Mononuclear cell (primary cell): ENCODE data around the gene PIAS3. TPM values are rescaled to one million over a fixed set of nuclear protein-coding genes. Genes with fewer than 3 reads are reported as not detected.
A peak's percentile ranks its signal among the peaks of the same experiment; 100 is the strongest.

Experiments used
- H3K27me3 ChIP-seq: 2 replicates; pipeline ENCODE4 v1.6.0; 2011; ENCODE audit warnings: low read length, control low read depth; ENCODE audit not compliant: insufficient read depth
- H3K4me1 ChIP-seq: 2 replicates; pipeline ENCODE4 v1.5.1; 2011; ENCODE audit warnings: mild to moderate bottlenecking, low read length, control low read depth; ENCODE audit not compliant: insufficient read depth
- H3K4me3 ChIP-seq: 2 replicates; pipeline ENCODE4 v1.5.1; 2011; ENCODE audit warnings: mild to moderate bottlenecking, low read length, moderate library complexity
- H3K9me3 ChIP-seq: 2 replicates; pipeline ENCODE4 v1.5.1; 2011; ENCODE audit warnings: low read depth, mild to moderate bottlenecking, control low read depth, low read length
- total RNA-seq: library from RNA; depleted of rRNA; stranded (reverse); fragments of >200 nt; gene quantifications from one replicate; pipeline ENCODE4 v1.2.3, GENCODE V29; 2012

The PIAS3 gene
- 8.0 TPM for total RNA-seq

- Histone ChIP-seq H3K9me3 (no peaks in the 10 kb centered on the region), H3K4me3 (peak within 1 kb of the TSS; percentile 88), H3K4me1 (peaks cover 13% of the 10 kb centered on the region), H3K27me3 (no peaks in the 10 kb centered on the region)
Measured at GRCh38 chr1:145858901-145859490, at the start of gene PIAS3. TSS of gene PIAS3 (minus strand) at chr1:145859081. CDS start at chr1:145858990, 91 bp downstream.

- Histone ChIP-seq H3K27me3 (no peaks in the 10 kb centered on the region), H3K9me3 (no peaks in the 10 kb centered on the region), H3K4me3 (no peak overlapping the region), H3K4me1 (no peaks in the 10 kb centered on the region)
Measured at GRCh38 chr1:145908653-145909052, 49.8 kb upstream of the PIAS3 start.

GRCh38 chr1:145906954-145907753, 48.3 kb upstream of the PIAS3 start:
- H3K4me1 ChIP-seq: no peaks in the 10 kb centered on the region
- no peaks in the 10 kb centered on the region for H3K9me3 ChIP-seq
- no peaks in the 10 kb centered on the region for H3K27me3 ChIP-seq
- H3K4me3 ChIP-seq: no peak overlapping the region

- no peaks in the 10 kb centered on the region for H3K27me3 ChIP-seq
- H3K9me3 ChIP-seq: no peaks in the 10 kb centered on the region
- H3K4me1 ChIP-seq: no peaks in the 10 kb centered on the region
- no peak overlapping the region for H3K4me3 ChIP-seq
Measured at GRCh38 chr1:145901312-145902021, 42.6 kb upstream of the PIAS3 start.

- Histone ChIP-seq H3K27me3 (no peaks in the 10 kb centered on the region), H3K4me1 (no peaks in the 10 kb centered on the region), H3K9me3 (no peaks in the 10 kb centered on the region), H3K4me3 (no peak overlapping the region)
Measured at GRCh38 chr1:145898756-145899155, 39.9 kb upstream of the PIAS3 start.

GRCh38 chr1:145897969-145898368, 39.1 kb upstream of the PIAS3 start:
- Histone ChIP-seq H3K4me1 (no peaks in the 10 kb centered on the region), H3K4me3 (no peak overlapping the region), H3K9me3 (no peaks in the 10 kb centered on the region), H3K27me3 (no peaks in the 10 kb centered on the region)

- Histone ChIP-seq H3K9me3 (no peaks in the 10 kb centered on the region), H3K27me3 (no peaks in the 10 kb centered on the region), H3K4me3 (no peak overlapping the region), H3K4me1 (no peaks in the 10 kb centered on the region)
Measured at GRCh38 chr1:145895471-145895870, 36.6 kb upstream of the PIAS3 start.

GRCh38 chr1:145893306-145894055, 34.6 kb upstream of the PIAS3 start:
- H3K4me1 ChIP-seq: no peaks in the 10 kb centered on the region
- no peaks in the 10 kb centered on the region for H3K27me3 ChIP-seq
- no peak overlapping the region for H3K4me3 ChIP-seq
- no peaks in the 10 kb centered on the region for H3K9me3 ChIP-seq

- Histone ChIP-seq H3K27me3 (no peaks in the 10 kb centered on the region), H3K4me1 (no peaks in the 10 kb centered on the region), H3K9me3 (no peaks in the 10 kb centered on the region), H3K4me3 (no peak overlapping the region)
Measured at GRCh38 chr1:145892486-145893087, 33.7 kb upstream of the PIAS3 start.

GRCh38 chr1:145891587-145892485, 33.0 kb upstream of the PIAS3 start:
- Histone ChIP-seq H3K9me3 (no peaks in the 10 kb centered on the region), H3K4me3 (no peak overlapping the region), H3K27me3 (no peaks in the 10 kb centered on the region), H3K4me1 (no peaks in the 10 kb centered on the region)

GRCh38 chr1:145891143-145891542, 32.3 kb upstream of the PIAS3 start:
- Histone ChIP-seq H3K9me3 (no peaks in the 10 kb centered on the region), H3K27me3 (no peaks in the 10 kb centered on the region), H3K4me3 (no peak overlapping the region), H3K4me1 (peaks cover 4% of the 10 kb centered on the region)

- Histone ChIP-seq H3K27me3 (peaks cover 1% of the 10 kb centered on the region), H3K4me3 (no peak overlapping the region), H3K4me1 (peaks cover 10% of the 10 kb centered on the region), H3K9me3 (no peaks in the 10 kb centered on the region)
Measured at GRCh38 chr1:145889722-145890121, 30.8 kb upstream of the PIAS3 start.

- H3K4me3 ChIP-seq: no peak overlapping the region
- peaks cover 13% of the 10 kb centered on the region for H3K27me3 ChIP-seq
- no peaks in the 10 kb centered on the region for H3K9me3 ChIP-seq
- H3K4me1 ChIP-seq: peaks cover 10% of the 10 kb centered on the region
Measured at GRCh38 chr1:145887631-145888030, 28.8 kb upstream of the PIAS3 start.

- no peaks in the 10 kb centered on the region for H3K9me3 ChIP-seq
- peaks cover 10% of the 10 kb centered on the region for H3K4me1 ChIP-seq
- no peak overlapping the region for H3K4me3 ChIP-seq
- H3K27me3 ChIP-seq: peaks cover 13% of the 10 kb centered on the region
Measured at GRCh38 chr1:145886816-145887215, 27.9 kb upstream of the PIAS3 start.
